Activated naive CD4-positive, alpha-beta T cell treated with anti-CD3 and anti-CD28 coated beads, Interleukin-2, amount 10 ng/mL, durations not matched to agents 7 days and 5 days (primary cell): ENCODE data around the gene HS3ST3B1.

Experiments used
- CTCF ChIA-PET: fragments of 350-600 bp; sonication (Branson Sonifier 250); formaldehyde crosslinking; loops from one replicate; lab custom pipeline; 2021; ENCODE audit warnings: antibody characterized with exemption; lab: Charles Lee
- DNase-seq: peaks from one replicate; pipeline ENCODE4 v3.0.0-alpha.2; 2020
- H3K27ac Mint-ChIP-seq: one replicate; pipeline ENCODE4 v1.8.0; 2021; ENCODE audit warnings: mild to moderate bottlenecking, moderate library complexity, mixed read lengths
- H3K27me3 Mint-ChIP-seq: one replicate; pipeline ENCODE4 v1.8.0; 2021; ENCODE audit warnings: mild to moderate bottlenecking, mixed read lengths
- H3K36me3 Mint-ChIP-seq: one replicate; pipeline ENCODE4 v1.8.0; 2021; ENCODE audit warnings: mixed read lengths
- H3K4me1 Mint-ChIP-seq: one replicate; pipeline ENCODE4 v1.8.0; 2021; ENCODE audit warnings: mixed read lengths
- H3K4me3 Mint-ChIP-seq: one replicate; pipeline ENCODE4 v1.8.0; 2021; ENCODE audit warnings: mild to moderate bottlenecking, moderate library complexity, mixed read lengths
- H3K9me3 Mint-ChIP-seq: one replicate; pipeline ENCODE4 v1.8.0; 2021; ENCODE audit warnings: mixed read lengths

The HS3ST3B1 gene

DNA sequence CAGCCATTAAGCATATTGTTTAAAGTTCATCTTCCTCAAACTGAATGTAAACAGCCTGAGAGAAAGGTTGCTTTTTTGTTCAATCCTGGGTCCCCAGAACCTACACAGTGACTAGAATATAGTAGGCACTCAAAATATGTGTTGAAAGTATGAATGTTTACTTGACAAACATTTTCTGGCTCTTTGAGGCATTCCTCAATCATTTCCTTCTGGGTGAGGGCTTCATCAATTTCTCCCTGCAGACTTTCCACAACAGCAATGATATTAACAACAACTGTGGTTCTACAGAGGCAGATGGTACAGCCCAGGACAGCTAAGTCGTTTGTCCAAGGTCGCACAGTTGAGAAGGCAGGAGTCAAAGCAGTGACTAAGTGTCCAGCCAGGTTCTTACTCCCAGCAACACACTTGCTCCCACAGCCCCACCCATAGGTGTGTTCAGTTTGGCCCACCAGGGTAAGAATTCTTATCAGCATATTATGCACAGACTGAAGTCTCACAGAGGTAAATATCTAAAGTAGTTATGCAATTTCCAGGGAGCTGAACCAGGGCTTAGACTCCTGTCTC is 61.1 kb downstream of the HS3ST3B1 start:
- no peaks in the 10 kb centered on the region for H3K36me3 Mint-ChIP-seq
- no peak overlapping the region for H3K4me3 Mint-ChIP-seq
- DNase-seq: no peak
- no peaks in the 10 kb centered on the region for H3K27me3 Mint-ChIP-seq
- CTCF ChIA-PET: interaction anchor here (0.9 kb wide), 1 partner anchor 67 kb away, joined by 4 read pairs; no protein-coding TSS in a partner anchor
- no peaks in the 10 kb centered on the region for H3K4me1 Mint-ChIP-seq
- no peaks in the 10 kb centered on the region for H3K9me3 Mint-ChIP-seq
- H3K27ac Mint-ChIP-seq: no peak overlapping the region

- Mint-ChIP-seq H3K27ac (no peak overlapping the region), H3K9me3 (peaks cover 2% of the 10 kb centered on the region), H3K4me3 (no peak overlapping the region), H3K27me3 (peaks cover 3% of the 10 kb centered on the region), H3K36me3 (no peaks in the 10 kb centered on the region), H3K4me1 (no peaks in the 10 kb centered on the region)
- DNase-seq: no peak
- CTCF ChIA-PET: no interaction called here
These were observed 65.3 kb downstream of the HS3ST3B1 start for GRCh38 chr17:14366199-14366598.

DNA sequence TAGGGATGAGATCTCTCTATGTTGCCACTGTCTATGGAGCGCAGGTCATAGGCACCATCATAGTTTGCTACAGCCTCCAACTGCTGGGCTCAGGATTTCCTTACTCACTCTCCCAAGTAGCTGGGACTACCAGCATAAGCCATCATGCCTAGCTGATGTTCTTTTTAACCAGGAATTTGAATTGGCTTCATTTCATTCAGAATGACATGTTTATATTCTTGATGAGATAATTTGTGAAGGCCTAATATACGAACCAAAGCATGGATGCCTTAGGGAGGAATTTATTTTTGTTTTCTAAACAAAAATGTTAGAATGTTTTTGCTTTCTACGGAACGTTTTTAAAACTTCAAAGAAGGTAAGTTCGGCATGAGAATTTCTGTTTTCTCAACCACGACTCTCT is 71.6 kb downstream of the HS3ST3B1 start:
- no peak for DNase-seq
- CTCF ChIA-PET: interaction anchor here (0.6 kb wide), 1 partner anchor 13 kb away, joined by 3 read pairs; no protein-coding TSS in a partner anchor
- Mint-ChIP-seq H3K36me3 (no peaks in the 10 kb centered on the region), H3K27me3 (peaks cover 11% of the 10 kb centered on the region), H3K27ac (no peak overlapping the region), H3K4me3 (no peak overlapping the region), H3K9me3 (no peaks in the 10 kb centered on the region), H3K4me1 (no peaks in the 10 kb centered on the region)

DNA sequence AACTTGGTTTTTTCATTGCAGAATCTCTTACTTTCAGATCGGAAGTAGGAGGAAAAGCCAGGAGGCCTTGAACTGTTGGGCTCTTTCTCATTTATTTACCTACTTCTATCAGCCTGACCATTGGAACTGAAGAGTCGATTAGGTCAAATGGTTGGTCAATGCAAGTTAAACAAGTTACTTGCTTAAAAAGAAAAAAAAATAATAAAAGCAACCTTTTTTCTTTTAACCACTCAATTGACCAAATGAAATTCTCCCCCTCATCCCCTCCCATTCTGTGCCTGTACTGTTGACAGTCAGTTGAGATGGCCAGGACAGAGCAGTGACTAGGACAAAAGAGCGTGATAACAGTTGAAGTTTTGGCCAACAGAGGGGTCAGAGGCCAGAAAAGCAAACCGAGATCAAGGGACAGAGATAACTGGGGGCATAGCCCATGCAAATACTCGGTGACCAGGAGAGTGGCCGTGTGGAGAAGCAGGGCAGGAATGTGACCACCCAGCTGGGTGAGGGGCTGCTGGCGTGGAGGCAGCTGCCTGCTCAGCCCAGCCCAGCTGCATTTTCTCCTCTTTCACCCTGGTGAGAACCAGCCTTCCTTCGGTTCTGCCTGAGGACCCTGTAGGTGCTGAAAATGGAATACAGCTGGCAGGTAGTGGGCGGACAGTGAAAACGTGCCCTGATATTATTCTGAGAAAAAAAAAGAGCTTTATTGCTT is 72.2 kb downstream of the HS3ST3B1 start:
- CTCF ChIA-PET: no interaction called here
- H3K36me3 Mint-ChIP-seq: no peaks in the 10 kb centered on the region
- DNase-seq: no peak
- no peaks in the 10 kb centered on the region for H3K4me1 Mint-ChIP-seq
- H3K27me3 Mint-ChIP-seq: peaks cover 11% of the 10 kb centered on the region
- H3K4me3 Mint-ChIP-seq: no peak overlapping the region
- H3K27ac Mint-ChIP-seq: no peak overlapping the region
- no peaks in the 10 kb centered on the region for H3K9me3 Mint-ChIP-seq

DNA sequence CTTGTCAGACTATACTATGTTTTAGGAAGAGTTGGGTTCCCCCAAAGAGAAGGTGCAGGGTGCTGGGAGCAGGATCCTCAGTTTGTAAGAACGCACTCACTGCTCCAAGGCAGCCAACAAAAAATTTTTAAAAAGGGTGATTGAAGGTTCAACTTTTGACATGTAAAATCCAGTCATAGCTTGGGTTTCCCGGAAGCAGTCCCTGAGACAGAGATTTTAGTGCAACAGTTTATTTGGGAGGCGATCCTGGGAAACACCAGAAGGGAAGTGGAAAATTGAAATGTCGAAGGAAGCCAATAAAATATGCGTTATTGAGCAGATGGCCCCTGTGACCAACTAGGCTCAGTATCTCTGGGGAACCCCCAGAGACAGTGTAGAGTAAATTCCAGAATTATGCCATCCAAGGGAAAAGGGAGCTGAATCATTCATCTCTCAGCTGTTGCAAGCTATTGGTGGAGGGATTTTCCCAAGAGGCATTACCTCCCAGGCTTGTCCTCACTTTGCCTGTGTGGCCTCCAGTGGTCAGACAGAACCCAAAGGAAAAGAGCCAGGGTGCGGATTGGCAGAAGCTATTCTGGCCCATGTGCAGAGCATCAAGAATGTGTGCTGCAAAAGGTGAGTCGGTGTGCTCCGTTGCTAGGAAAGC is 72.9 kb downstream of the HS3ST3B1 start:
- DNase-seq: no peak
- Mint-ChIP-seq H3K27ac (no peak overlapping the region), H3K27me3 (peaks cover 11% of the 10 kb centered on the region), H3K9me3 (no peaks in the 10 kb centered on the region), H3K36me3 (no peaks in the 10 kb centered on the region), H3K4me3 (no peak overlapping the region), H3K4me1 (no peaks in the 10 kb centered on the region)
- CTCF ChIA-PET: no interaction called here

DNA sequence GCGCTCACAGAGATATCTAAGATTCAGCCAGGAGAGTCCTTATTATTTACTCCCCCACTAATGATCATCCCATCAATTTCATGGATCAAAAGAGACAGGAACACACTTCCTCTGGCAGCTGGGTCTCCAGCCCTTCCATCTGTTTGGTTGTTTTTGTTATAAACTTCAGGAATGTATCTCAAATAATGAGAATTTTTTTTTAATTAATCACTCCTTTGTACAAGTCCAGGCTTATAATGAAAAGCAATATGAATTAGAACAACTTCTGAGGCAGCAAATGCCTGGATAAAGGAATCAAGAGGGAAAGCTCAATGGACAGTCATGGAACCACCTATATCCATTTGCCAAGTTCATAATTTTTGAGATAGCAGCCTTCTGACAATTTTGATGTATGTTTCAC is 73.4 kb downstream of the HS3ST3B1 start:
- Mint-ChIP-seq H3K9me3 (no peaks in the 10 kb centered on the region), H3K27me3 (peaks cover 9% of the 10 kb centered on the region), H3K27ac (no peak overlapping the region), H3K4me1 (no peaks in the 10 kb centered on the region), H3K4me3 (no peak overlapping the region), H3K36me3 (no peaks in the 10 kb centered on the region)
- CTCF ChIA-PET: no interaction called here
- DNase-seq: no peak

DNA sequence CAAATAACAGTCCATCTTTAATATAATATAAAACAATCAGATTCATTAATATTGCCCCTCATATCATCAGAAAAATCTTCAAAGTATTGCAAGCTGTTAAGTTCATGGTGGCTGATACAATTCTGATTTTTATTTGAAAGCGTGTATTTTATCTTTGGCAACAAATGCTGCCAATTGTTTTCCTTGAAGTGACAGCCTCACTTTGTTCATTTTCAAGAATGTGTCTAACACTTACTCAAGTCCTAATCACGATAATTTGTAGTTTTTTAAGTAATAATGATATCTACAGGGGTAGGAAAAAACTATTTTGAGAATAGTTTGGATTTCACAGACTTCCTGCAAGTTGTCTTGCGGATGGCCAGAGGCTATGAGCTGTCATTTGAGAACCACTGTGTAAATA is 75.8 kb downstream of the HS3ST3B1 start:
- no peak overlapping the region for H3K4me3 Mint-ChIP-seq
- DNase-seq: no peak
- no peaks in the 10 kb centered on the region for H3K9me3 Mint-ChIP-seq
- no peak overlapping the region for H3K27ac Mint-ChIP-seq
- H3K4me1 Mint-ChIP-seq: no peaks in the 10 kb centered on the region
- no peaks in the 10 kb centered on the region for H3K36me3 Mint-ChIP-seq
- peaks cover 7% of the 10 kb centered on the region for H3K27me3 Mint-ChIP-seq
- CTCF ChIA-PET: no interaction called here

DNA sequence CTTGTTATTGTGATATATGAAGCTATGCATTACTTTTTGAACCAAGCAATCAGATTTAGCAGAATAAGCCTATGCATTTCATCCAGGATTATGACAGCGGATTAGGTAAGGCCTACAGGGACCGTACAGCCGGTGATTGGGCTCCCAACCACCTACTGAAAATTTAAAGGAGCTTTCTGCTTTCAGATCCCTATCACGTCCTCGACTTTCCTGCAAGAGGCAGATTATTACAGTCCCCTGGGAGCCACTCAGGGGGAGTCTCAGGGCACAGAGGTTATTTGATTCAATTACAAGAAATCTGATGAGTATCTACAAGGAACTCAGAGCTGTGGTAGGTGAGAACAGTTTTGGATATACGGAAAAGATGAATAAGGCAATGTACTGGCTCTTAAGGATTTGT is 80.7 kb downstream of the HS3ST3B1 start:
- CTCF ChIA-PET: no interaction called here
- Mint-ChIP-seq H3K9me3 (no peaks in the 10 kb centered on the region), H3K27me3 (no peaks in the 10 kb centered on the region), H3K36me3 (no peaks in the 10 kb centered on the region), H3K4me1 (no peaks in the 10 kb centered on the region), H3K27ac (no peak overlapping the region), H3K4me3 (no peak overlapping the region)
- no peak for DNase-seq

GRCh38 chr17:14387036-14387435 is 86.2 kb downstream of the HS3ST3B1 start:
- Mint-ChIP-seq H3K36me3 (no peaks in the 10 kb centered on the region), H3K27ac (no peak overlapping the region), H3K4me3 (no peak overlapping the region), H3K4me1 (no peaks in the 10 kb centered on the region), H3K27me3 (no peaks in the 10 kb centered on the region), H3K9me3 (peaks cover 13% of the 10 kb centered on the region)
- DNase-seq: no peak
- CTCF ChIA-PET: no interaction called here

GRCh38 chr17:14389681-14390080 is 88.8 kb downstream of the HS3ST3B1 start:
- H3K4me3 Mint-ChIP-seq: no peak overlapping the region
- no peaks in the 10 kb centered on the region for H3K4me1 Mint-ChIP-seq
- H3K27ac Mint-ChIP-seq: no peak overlapping the region
- CTCF ChIA-PET: no interaction called here
- no peak for DNase-seq
- no peaks in the 10 kb centered on the region for H3K36me3 Mint-ChIP-seq
- H3K9me3 Mint-ChIP-seq: peaks cover 13% of the 10 kb centered on the region
- H3K27me3 Mint-ChIP-seq: no peaks in the 10 kb centered on the region

GRCh38 chr17:14393723-14394122 is 92.8 kb downstream of the HS3ST3B1 start:
- H3K36me3 Mint-ChIP-seq: no peaks in the 10 kb centered on the region
- H3K4me1 Mint-ChIP-seq: peaks cover under 1% of the 10 kb centered on the region
- H3K27ac Mint-ChIP-seq: no peak overlapping the region
- CTCF ChIA-PET: interaction anchor here (2.1 kb wide), 1 partner anchor 11 kb away, joined by 6 read pairs; no protein-coding TSS in a partner anchor
- H3K27me3 Mint-ChIP-seq: no peaks in the 10 kb centered on the region
- DNase-seq: no peak
- H3K9me3 Mint-ChIP-seq: peaks cover 17% of the 10 kb centered on the region
- H3K4me3 Mint-ChIP-seq: no peak overlapping the region

DNA sequence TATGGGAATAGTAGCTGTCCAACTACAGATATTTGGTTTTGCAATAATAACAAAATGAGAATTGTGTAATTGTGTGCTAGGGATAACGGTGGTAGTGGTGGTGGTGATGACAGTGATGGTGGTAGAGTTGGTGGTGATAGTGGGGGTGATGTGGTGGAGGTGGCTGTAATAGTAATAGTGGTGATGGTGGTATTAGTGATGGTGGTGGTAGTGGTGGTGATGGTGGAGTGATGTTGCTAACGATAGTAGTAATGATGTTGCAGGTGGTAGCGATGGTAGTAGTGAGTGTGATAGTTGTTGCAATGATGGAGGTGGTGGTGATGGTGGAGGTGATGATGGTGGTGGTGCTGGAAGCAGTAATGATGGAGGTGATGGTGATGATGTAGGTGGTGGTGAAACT is 94.4 kb downstream of the HS3ST3B1 start:
- peaks cover 7% of the 10 kb centered on the region for H3K4me1 Mint-ChIP-seq
- no peak overlapping the region for H3K4me3 Mint-ChIP-seq
- H3K9me3 Mint-ChIP-seq: peaks cover 13% of the 10 kb centered on the region
- no peaks in the 10 kb centered on the region for H3K27me3 Mint-ChIP-seq
- CTCF ChIA-PET: no interaction called here
- DNase-seq: no peak
- H3K36me3 Mint-ChIP-seq: no peaks in the 10 kb centered on the region
- no peak overlapping the region for H3K27ac Mint-ChIP-seq

GRCh38 chr17:14396547-14396946 is 95.7 kb downstream of the HS3ST3B1 start:
- Mint-ChIP-seq H3K9me3 (peaks cover 11% of the 10 kb centered on the region), H3K36me3 (peaks cover 2% of the 10 kb centered on the region), H3K4me1 (peaks cover 7% of the 10 kb centered on the region), H3K4me3 (no peak overlapping the region), H3K27ac (no peak overlapping the region), H3K27me3 (no peaks in the 10 kb centered on the region)
- CTCF ChIA-PET: no interaction called here
- no peak for DNase-seq

DNA sequence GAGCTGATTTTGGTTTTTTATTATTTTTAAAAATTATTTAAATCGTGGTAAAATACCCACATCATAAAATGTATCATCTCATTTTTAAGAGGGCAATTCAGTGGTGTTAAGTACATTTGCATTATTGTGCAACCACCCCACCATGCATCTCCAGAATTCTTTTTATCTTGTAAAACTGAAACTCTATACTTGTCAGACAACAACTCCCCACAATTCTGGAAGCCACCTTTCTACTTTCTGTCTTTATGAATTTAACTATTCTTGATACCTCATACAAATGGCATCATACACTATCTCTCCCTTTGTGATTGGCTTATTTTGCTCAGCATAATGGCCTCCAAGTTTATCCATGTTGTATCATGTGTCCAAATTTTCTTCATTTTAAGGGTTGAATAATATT is 97.9 kb downstream of the HS3ST3B1 start:
- H3K4me3 Mint-ChIP-seq: no peak overlapping the region
- no peak overlapping the region for H3K27ac Mint-ChIP-seq
- H3K27me3 Mint-ChIP-seq: no peaks in the 10 kb centered on the region
- H3K9me3 Mint-ChIP-seq: peaks cover 11% of the 10 kb centered on the region
- CTCF ChIA-PET: no interaction called here
- no peak for DNase-seq
- peaks cover 10% of the 10 kb centered on the region for H3K4me1 Mint-ChIP-seq
- H3K36me3 Mint-ChIP-seq: peaks cover 8% of the 10 kb centered on the region
